Fibroblast of the conjunctiva (primary cell): ENCODE results near the gene NOMO2.
"Not testable (repeated sequence)": the region's sequence is repeated elsewhere in the genome, so short reads cannot be mapped to it uniquely, and the experiment has no call there.

Experiments used
- DNase-seq: peaks from one replicate; pipeline ENCODE4 v3.0.0-alpha.2; 2010; ENCODE audit warnings: low read depth

NOMO2 gene

DNA sequence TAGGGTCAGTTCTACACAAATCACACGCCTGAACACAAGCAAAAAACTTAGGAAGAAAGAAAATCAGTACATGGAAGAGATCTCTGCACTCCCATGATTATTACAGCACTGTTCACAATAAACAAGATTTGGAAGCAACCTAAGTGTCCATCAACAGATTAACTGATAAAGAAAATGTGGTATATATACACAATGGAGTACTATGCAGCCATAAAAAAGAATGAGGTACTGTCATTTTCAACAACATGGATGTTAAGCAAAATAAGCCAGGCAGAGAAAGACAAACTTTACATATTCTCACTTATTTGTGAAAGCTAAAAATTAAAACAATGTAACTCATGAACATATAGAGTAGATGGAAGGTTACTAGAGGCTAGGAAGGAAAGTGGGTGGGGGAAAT, 16.0 kb upstream of the NOMO2 start:
- not testable (repeated sequence) for DNase-seq

DNA sequence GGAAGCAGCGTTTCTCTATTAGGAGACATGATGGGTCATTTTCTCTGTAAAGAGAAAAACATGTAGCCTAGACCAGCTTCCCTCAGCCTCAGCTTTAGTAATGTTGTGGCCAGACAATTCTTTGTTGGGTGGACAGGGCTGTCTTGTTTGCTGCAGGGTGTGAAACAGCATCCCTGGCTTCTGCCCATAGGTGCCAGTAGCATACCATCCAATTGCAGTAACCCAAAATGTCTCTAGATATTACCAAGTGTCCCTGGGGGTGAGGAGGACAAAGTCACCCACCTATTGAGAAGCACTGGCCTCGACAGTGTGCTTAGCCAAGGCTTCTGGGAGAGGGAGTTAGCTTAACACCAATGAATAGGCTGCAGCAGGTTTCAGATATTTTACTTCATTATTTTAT, 14.0 kb upstream of the NOMO2 start:
- DNase-seq: not testable (repeated sequence)

DNA sequence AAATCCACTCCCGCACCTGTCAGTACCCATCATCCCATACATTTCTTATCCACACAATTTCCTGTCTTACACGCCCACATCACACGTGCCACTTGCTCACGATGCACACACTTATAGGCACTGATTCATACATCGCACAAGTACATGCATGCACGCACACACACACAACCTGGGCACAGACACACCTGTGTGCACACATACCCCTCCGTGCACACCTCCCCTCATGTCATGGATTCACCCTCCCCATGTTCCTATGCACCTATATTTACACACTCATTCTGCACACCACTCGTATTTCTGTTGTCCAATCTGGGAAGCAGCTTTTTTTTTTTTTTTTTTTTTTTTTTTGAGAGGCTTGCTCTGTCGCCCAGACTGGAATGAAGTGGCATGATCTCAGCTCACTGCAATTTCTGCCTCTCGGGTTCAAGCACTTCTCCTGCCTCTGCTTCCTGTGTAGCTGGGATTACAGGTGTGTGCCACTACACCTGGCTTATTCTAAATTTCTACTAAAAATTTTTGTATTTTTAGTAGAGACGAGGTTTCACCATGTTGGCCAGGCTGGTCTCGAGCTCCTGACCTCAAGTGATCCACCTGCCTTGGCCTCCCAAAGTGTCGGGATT, 13.5 kb upstream of the NOMO2 start:
- DNase-seq: not testable (repeated sequence)

DNA sequence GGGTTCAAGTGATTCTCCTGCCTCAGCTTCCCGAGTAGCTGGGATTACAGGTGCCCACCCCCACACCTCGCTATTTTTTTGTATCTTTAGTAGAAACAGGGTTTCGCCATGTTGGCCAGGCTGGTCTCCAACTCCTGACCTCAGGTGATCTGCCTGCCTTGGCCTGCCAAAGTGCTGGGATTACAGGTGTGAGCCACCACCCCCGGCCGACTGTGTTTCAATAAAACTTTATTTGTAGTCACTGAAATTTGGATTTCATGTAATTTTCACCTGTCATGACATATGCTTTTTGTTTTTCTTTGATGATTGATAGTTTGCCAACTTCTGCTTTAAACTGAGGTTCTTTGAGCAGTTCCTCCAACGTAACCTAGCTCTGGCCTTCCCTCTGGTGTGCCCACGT, 12.0 kb upstream of the NOMO2 start:
- not testable (repeated sequence) for DNase-seq

DNA sequence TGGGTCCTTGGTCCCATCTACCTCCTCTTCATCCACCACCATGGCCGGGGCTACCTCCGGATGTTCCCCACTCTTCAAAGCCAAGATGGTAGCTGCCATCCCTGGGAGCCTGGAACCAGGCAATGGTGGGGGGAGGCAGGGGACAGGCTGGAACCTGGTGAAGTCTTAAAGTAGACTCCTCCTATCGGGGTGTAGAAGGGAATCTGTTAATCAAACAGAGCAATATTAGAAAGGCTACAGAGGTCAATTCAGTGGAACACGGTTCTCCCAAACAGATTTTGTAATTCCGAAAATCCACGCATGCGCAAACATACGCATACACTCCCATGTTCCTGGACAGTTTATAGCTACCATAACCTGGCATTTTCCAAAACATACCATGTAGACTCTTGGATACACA, 11.1 kb upstream of the NOMO2 start:
- not testable (repeated sequence) for DNase-seq

DNA sequence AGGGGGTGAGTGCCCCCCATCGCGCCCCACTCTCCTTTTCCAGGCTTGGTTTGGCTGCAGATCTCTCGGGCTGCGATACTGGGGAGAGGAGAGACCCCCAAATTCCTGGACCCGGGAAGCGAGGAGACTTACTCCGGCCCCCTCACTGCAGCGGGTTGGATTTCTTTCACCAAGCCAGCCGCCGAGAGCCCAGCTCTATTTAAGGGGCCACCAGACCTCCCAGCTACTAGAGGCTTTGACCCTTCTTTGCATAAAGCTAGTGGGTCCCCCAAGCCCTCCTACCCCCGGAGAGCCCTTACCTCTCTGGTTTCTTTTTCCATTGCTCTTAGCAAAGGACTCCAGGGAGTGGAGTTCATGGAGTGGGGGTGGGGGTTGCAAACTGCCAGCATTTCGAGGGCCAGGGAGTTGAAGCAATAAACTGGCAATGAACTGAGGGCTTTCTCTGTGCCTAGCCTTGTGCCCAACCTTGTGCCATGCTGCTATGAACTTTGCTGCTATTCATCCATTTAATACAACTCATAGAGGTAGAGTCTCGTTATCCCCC, 9.5 kb upstream of the NOMO2 start:
- DNase-seq: not testable (repeated sequence)

DNA sequence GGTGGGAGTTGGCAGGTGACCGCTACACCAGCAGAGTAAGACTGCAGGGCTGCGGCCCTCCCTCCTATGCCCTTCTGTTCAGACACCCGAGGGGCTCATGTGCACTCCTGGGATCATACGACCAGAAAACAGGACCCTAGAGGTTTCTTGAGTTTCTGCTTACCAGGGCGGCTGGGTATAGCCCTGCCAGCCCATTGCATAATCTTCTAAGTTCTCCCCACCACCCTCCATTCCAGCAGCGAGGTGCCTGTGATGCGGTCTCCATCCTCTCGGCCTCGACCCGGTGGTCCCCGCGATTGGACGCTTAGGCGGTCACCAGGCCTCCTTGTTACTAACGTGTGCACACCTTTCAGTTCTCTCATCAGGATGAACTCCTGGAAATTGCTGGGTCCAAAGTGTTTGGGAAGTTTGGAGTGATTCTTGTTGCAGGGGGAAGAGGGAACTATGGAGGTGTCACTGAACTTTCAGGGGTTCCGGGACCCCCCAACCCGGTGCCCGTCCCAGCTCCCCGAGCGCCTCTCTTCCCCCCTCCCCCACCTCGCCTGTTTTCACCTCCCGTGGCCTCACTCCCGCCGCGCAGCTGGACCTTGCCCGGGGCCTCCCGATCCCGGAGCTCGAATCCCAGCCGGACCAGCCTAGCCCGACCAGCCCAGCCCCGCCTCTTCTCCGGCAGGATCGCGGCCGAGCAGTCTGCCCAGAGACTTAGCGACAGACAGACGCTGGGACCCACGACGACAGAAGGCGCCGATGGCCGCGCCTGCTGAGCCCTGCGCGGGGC, 8.8 kb upstream of the NOMO2 start:
- not testable (repeated sequence) for DNase-seq

DNA sequence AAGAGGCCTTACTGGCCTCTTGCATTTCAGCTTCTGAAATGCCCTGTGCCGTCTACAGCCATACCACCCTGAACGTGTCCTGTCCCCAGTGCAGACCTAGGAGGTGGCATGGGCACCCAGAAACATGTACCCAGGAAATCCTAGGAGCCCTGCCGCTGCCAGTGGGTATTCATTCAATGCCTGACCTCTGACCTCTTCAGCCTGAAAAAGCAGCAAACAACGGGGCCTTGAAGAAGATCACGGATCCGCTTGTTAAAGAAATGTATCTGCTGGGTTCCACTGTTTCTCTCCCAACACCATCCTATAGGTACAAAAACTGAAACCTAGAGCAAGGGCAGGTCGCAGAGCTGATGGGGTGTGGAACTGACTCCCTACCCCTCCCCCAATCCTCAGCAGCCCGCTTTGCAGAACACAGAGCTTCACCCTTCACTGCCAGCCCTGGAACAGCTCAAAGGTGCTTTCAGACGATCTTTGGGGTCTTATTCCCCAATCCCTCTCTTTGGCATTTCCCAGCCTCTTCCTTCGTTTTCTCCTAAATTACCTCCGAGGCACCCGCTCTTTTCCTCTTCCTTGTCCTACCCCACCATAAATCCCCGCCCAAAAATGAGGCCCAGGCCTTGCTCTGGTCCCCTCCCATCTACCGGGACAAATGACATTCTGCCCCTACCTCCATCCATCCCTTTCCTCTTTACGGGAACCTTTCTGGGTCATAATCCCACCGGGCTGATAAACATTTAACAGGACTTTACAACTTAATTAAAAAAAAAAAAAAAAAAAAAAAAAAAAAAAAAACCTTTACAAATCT, 1.3 kb downstream of the NOMO2 start:
- not testable (repeated sequence) for DNase-seq

DNA sequence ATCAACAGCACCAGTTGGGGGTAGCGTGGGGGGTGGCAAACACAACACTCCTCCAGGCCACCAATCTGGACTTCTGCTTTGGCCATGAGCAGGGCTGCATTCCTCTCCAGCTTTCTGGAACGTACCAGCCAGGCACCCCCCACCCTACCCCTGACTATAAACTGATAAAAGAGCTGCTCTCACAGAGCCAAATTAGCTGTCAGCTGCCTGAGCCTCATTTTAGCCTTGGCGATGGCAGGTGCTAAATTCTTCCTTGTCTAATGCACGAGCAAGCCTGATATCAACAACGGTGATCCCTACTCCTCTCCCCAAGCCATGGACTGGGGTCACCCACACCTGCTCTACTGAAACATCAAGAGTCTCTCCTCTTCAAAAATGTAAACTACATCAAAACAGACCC, 8.2 kb downstream of the NOMO2 start:
- DNase-seq: not testable (repeated sequence)

DNA sequence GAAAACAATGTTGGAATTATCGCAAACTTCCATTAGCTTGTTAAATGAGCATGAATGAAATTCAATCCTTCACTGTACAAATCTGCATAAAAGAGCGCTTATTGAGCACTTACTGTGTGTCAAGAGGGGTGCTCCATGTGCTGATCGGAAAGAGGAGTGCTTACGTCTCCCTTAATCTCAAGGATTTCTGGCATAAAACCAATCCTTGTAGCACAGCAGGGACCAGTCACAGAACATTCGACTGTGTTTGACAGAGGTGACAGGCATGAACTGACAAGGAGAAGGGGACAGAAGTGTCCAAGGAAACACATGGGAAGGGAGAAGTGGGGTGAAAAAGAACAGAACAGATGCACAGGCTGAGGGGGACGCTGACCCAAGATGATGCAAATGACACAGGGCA, 14.5 kb downstream of the NOMO2 start:
- not testable (repeated sequence) for DNase-seq

DNA sequence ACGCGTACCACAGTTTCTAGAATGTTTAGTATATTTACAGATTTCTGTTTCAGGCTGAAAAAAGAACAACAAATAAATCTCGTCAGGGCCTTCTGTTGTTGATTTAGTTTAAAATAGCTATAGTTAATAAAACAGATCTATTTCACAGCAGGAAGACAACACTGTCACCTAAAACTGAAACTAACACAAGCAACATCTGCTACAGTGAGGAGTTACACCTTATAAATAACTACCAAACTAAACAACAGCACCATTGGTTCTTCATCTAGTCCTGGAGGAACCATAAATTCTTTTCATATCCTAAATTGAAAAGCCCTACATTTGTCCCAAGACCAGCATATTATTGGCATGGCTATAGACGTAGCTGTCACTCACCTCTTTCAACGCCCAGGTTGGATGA, 15.0 kb downstream of the NOMO2 start:
- DNase-seq: not testable (repeated sequence)

DNA sequence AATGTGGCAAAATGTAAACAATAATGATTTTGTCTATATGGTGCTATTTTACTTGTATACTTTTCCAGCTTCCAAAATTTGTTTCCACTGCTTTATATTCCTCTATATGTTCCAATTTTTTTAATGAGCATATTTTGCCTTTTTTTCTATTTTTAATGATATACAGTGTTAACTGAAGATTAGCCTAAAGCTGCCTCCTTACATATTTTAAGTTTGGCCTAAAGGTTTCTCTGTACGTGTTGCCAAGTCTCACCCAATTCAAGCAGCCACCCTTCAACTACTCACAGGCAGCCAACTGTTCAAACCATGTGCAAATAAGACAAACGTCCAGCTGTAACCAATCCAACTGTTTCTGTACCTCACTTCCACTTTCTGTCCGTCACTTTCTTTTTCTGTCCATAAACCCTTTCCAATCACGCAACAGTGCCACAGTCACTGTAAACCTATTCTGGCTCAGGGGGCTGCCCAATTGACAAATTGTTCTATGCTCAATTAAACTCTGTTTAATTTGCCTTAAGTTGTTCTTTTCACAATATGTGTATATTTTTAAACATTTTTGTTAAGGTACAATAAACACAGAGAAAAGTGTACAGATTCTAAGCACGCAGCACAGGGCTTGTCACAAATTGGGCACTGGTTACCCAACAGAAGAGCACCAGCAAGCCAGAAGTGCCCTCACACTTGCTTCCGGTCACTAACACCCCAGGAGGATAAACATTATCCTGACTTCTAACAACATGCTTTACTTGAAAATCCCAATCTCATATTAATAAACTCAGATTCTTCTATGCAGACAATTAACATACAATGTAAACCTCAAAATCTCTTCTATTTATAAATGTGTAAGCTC, 17.4 kb downstream of the NOMO2 start:
- not testable (repeated sequence) for DNase-seq

DNA sequence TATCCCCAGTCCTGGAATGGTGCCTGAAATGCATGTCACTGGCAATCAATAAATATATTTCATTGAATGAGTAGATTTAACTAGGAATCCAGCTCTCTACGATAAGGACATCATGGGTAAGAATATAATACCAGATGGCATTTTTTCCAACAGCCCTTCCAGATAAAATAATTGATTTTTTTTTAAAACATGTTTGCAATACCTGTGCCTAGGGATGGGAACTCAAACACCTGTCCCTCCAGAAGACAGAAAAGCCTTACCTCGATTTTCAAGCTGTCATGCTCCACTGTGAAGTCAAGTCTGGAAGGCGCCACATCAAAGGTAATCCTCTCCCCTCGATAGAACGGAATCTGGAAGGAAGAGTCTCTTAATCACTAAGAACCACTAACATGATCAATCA, 20.0 kb downstream of the NOMO2 start:
- DNase-seq: not testable (repeated sequence)

DNA sequence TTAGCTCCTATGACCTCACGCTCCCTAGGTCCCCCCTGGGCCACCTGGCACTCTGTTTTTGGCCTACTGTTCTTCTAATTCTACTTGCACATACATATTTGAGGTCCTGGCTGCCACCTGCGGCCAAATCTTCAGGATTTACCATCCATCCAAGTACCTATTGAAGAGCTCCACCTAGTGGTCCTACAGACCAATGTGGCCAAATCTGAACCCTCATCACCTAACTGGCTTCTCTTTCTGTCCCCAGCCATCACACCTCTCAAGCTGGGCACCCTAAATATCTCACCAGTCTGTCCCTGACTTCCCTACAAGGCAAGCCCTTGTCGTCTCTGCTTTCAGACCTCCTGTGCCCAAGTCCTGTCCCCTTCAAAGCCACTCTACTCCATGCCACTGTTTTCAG, 24.9 kb downstream of the NOMO2 start:
- DNase-seq: not testable (repeated sequence)

DNA sequence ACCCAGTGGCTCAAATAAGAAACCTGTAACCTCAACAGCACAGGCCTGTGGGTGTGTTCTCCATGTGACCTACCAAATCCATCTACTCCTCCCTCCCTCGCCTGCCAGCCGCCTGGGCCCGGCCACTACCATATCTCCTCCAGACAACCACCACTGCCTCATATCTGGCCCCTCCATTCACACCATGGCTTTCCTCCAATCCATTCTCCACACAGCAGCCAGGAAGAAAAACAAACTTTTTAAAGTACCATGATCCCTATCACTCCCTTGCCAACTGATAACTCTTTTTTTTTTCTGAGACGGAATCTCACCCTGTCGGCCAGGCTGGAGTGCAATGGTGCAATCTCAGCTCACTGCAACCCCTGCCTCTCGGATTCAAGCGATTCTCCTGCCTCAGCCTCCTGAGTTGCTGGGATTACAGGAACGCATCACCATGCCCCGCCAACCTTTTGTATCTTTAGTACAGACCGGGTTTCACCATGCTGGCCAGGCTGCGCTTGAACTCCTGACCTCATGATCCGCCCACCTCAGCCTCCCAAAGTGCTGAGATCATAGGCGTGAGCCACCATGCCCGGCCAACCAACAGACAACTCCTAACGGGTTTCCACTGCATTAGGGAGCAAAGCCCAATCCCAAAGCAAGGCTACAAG, 26.3 kb downstream of the NOMO2 start:
- DNase-seq: not testable (repeated sequence)

DNA sequence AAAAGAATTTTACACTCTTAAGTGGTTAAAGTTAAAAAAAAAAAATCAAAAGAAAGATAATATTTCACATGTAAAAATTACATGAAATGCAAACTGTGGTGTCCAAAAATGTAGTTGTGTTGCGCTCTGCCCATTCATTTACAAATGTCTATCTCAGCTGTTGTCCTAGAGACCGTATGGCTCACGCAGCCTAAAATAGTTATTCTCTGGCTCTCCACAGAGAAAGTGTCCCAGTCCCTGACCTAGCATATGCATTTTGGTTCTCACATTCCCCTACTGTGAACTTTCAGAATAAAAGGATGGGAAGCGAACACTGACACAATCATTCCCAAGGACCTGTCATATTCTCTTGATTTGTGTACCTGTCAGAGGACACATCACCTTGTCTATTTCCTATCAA, 27.6 kb downstream of the NOMO2 start:
- not testable (repeated sequence) for DNase-seq

DNA sequence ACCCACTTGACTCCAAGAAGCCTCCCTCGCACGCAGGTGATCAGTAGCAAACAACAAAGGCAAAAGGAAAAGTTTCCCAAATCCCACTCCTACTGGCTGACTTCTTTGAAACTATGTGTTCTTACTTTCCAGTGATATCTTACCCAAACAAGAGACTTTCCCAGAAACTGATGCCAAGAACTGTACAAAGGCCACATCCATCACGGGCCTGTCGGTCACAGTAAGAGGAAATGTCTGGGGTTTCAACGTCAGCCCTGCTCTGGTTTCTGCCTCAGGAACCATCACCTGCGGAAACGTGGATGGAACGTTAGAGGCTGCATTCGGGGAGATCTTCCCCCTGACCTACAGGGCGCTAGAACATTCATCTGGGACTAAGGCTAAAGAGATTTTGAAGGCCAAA, 30.6 kb downstream of the NOMO2 start:
- not testable (repeated sequence) for DNase-seq

DNA sequence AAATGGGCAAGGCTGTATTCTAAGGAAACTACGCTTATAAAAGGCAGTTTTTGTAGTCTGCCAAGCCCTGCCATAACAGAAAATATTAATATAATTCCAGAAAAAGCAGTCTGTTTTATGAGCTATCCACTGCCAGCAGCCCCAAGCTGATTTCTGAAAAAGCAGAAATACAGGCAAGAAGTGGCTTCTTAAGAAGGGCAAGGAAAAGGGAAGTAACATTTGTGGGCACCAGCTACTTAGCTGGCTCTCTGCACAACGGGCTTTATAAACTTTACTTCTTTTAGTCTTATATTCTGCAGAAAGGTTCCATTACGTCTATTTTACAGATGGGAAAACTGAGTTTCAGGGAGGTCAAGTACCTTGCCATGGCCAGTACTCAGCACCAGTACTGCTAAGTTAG, 31.6 kb downstream of the NOMO2 start:
- not testable (repeated sequence) for DNase-seq

DNA sequence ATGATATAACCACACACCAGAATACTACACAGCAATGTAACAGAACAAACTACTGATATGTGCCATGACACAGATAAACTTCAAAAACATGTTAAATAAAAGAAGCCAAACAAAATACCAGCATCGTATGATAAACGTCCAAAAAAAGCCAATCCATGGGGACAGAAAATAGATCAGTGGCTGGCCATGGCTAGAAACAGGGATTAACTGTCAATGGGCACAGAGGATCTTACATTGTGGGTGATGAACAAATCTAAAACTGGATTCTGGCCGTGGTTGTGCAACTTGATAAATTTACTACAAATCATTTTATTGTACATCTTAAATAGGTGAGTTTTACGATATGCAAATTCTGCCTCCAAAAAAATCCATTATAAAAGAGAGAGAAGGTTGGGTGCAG, 35.4 kb downstream of the NOMO2 start:
- not testable (repeated sequence) for DNase-seq

DNA sequence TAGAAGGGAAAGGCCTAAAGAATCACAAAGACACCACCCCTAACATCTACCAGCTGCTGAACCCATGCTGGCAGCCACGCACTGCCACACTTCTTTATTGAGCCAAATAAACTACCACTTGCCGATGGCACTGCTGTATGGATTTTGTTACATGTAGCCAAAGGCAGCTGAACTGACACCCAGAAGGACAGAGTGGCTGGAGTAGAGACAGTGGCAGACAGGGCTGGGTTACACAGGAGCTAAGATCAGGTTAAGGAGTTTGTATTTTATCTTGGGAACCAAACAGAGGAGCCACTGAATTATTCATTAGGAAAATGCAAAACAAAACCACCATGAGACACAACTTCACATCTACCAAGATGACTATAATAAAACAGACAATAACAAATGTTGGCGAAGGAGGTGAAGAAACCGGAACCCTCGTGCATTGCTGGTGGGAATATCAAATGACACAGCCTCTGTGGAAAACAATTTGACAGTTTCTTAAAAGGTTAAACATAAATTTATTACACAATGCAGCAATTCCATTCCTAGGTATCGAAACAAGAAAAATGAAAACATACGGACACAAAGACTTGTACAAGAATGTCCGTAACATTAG, 35.9 kb downstream of the NOMO2 start:
- DNase-seq: not testable (repeated sequence)

DNA sequence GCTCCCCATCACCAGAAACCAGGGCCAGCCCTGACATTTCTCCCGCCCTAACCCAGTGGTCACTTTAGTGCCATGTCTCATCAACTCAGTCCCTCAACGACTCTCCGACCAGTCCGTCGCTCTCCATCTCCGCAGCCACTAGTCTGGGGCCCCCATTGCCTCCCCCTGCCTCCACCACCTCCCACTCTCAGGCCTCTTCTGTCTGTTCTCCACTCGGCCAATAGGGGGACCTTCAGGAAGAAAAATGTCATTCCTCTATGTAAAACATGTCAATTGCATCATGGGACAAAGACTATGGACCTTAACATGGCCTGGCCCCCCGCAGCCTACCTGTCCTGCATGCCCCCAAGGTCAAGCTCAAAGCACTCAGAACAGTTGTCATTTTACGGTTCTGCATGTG, 39.3 kb downstream of the NOMO2 start:
- not testable (repeated sequence) for DNase-seq
